Keratinocyte (primary cell): ENCODE data around the gene PDCD11. TPM values are rescaled to one million over a fixed set of nuclear protein-coding genes. Genes with fewer than 3 reads are reported as not detected.

ENCODE experiments used
- DNase-seq: peaks from one replicate; pipeline ENCODE4 v3.0.0-alpha.2; 2011; ENCODE audit warnings: low read depth, missing footprints, low spot score
- FAIRE-seq: peaks from 2 replicates; lab custom pipeline; 2011; peaks lifted over from hg19 to GRCh38; lab: Jason Lieb, UNC
- H2AFZ ChIP-seq: 2 replicates; pipeline ENCODE4 v1.6.0; 2012; ENCODE audit warnings: low read length, control low read depth, inconsistent platforms; ENCODE audit not compliant: control insufficient read depth
- H3K27ac ChIP-seq: 2 replicates; pipeline ENCODE4 v1.5.1; 2011; ENCODE audit warnings: low read length; ENCODE audit not compliant: control insufficient read depth, insufficient read depth
- H3K27me3 ChIP-seq: 3 replicates; pipeline ENCODE4 v1.6.0; 2011; ENCODE audit warnings: low read length; ENCODE audit not compliant: control insufficient read depth, insufficient read depth; ENCODE audit errors: extremely low read depth
- H3K36me3 ChIP-seq, 2 experiments: 2 replicates in 1 of 2; 3 replicates in 1 of 2; pipeline ENCODE4 v1.5.1; 2011; ENCODE audit warnings: low read length in 2 of 2, mild to moderate bottlenecking in 1 of 2; ENCODE audit not compliant: control insufficient read depth in 2 of 2, insufficient read depth in 2 of 2; ENCODE audit errors: extremely low read depth in 1 of 2
- H3K4me1 ChIP-seq: 3 replicates; pipeline ENCODE4 v1.5.1; 2011; ENCODE audit warnings: low read length; ENCODE audit not compliant: control insufficient read depth, insufficient read depth; ENCODE audit errors: extremely low read depth
- H3K4me2 ChIP-seq: 3 replicates; pipeline ENCODE4 v1.6.0; 2011; ENCODE audit warnings: low read depth, low read length; ENCODE audit not compliant: control insufficient read depth, insufficient read depth; ENCODE audit errors: extremely low read depth
- H3K4me3 ChIP-seq, 3 experiments: fragments of 200-600 bp in 1 of 3; sonication (generic) in 1 of 3; 2 replicates in 2 of 3; 3 replicates in 1 of 3; pipeline ENCODE4 v1.5.1; 2011 to 2016; ENCODE audit warnings: low read length in 3 of 3, mild to moderate bottlenecking in 3 of 3, control low read depth in 2 of 3, inconsistent platforms in 1 of 3, low read depth in 1 of 3, mixed read lengths in 1 of 3, mixed run types in 1 of 3, moderate library complexity in 1 of 3; ENCODE audit not compliant: control insufficient read depth in 2 of 3, insufficient read depth in 2 of 3; ENCODE audit errors: extremely low read depth in 1 of 3
- H3K79me2 ChIP-seq: 2 replicates; pipeline ENCODE4 v1.6.0; 2012; ENCODE audit warnings: low read length; ENCODE audit not compliant: control insufficient read depth, insufficient read depth
- H3K9ac ChIP-seq: 3 replicates; pipeline ENCODE4 v1.6.0; 2011; ENCODE audit warnings: low read length; ENCODE audit not compliant: control insufficient read depth, insufficient read depth; ENCODE audit errors: extremely low read depth
- H3K9me1 ChIP-seq: 3 replicates; pipeline ENCODE4 v1.6.0; 2011; ENCODE audit warnings: low read length; ENCODE audit not compliant: control insufficient read depth, insufficient read depth; ENCODE audit errors: extremely low read depth
- H3K9me3 ChIP-seq: 2 replicates; pipeline ENCODE4 v1.5.1; 2012; ENCODE audit warnings: low read depth, low read length; ENCODE audit not compliant: control insufficient read depth
- H4K20me1 ChIP-seq: 3 replicates; pipeline ENCODE4 v1.6.0; 2011; ENCODE audit warnings: low read length; ENCODE audit not compliant: control insufficient read depth, insufficient read depth; ENCODE audit errors: extremely low read depth
- EZH2 ChIP-seq: IDR thresholded peaks from one replicate; pipeline ENCODE4 v1.6.1; 2012; ENCODE audit warnings: inconsistent platforms, mild to moderate bottlenecking, low read length, moderate library complexity
- dilution Hi-C: fragments of 300-500 bp; cut with MboI; formaldehyde crosslinking; loops from one replicate; pipeline ENCODE4 v1.7.0; 2020; ENCODE audit warnings: low sequenced_read_pairs; ENCODE audit not compliant: extremely low pct_ligation_motif_present
- polyA plus RNA-seq, 5 experiments: library from polyadenylated mRNA; depleted of rRNA in 3 of 5; stranded (reverse) in 3 of 5; stranded (forward) in 1 of 5; unstranded in 1 of 5; fragments of >200 nt; gene quantifications; 1 replicate in 1 of 5; 2 replicates in 3 of 5; 3 replicates in 1 of 5; pipeline versions ENCODE4 v1.2.1 to v1.2.3, GENCODE V29; 2011 to 2012; ENCODE audit warnings: missing spikeins in 2 of 5, low read depth in 1 of 5, low replicate concordance in 1 of 5
- TF ChIP-seq, protein P1 (sequence below), 3 experiments: IDR thresholded peaks in 1 of 3; conservative IDR thresholded peaks in 1 of 3; optimal IDR thresholded peaks in 1 of 3; 2 replicates in 2 of 3; 3 replicates in 1 of 3; pipeline versions ENCODE3 to v1.5.1; 2011; ENCODE audit warnings: low read length in 3 of 3, mild to moderate bottlenecking in 3 of 3, moderate library complexity in 2 of 3, control low read depth in 1 of 3, inconsistent platforms in 1 of 3; ENCODE audit not compliant: insufficient read depth in 2 of 3; ENCODE audit errors: extremely low read depth in 1 of 3

The PDCD11 gene
- polyA plus RNA-seq, 1 donor (not counting 4 experiments of a cell fraction or from before 2014, with no cell fraction given) = 28.6 TPM

GRCh38 chr10:103394180-103394579 lies 2.2 kb upstream of the PDCD11 start:
- no peak overlapping the region for H2AFZ ChIP-seq
- DNase-seq (no peak), FAIRE-seq (no peak)
- H3K27me3 ChIP-seq = no peaks in the 10 kb centered on the region
- H3K4me2 ChIP-seq = no peak overlapping the region
- no peaks in the 10 kb centered on the region for H4K20me1 ChIP-seq
- peaks cover 70% of the 10 kb centered on the region for H3K79me2 ChIP-seq
- no peaks in the 10 kb centered on the region for H3K9me1 ChIP-seq
- H3K9me3 ChIP-seq = no peaks in the 10 kb centered on the region
- dilution Hi-C loops = no loop called here
- H3K9ac ChIP-seq = no peak overlapping the region
- TF ChIP-seq, protein P1, sequence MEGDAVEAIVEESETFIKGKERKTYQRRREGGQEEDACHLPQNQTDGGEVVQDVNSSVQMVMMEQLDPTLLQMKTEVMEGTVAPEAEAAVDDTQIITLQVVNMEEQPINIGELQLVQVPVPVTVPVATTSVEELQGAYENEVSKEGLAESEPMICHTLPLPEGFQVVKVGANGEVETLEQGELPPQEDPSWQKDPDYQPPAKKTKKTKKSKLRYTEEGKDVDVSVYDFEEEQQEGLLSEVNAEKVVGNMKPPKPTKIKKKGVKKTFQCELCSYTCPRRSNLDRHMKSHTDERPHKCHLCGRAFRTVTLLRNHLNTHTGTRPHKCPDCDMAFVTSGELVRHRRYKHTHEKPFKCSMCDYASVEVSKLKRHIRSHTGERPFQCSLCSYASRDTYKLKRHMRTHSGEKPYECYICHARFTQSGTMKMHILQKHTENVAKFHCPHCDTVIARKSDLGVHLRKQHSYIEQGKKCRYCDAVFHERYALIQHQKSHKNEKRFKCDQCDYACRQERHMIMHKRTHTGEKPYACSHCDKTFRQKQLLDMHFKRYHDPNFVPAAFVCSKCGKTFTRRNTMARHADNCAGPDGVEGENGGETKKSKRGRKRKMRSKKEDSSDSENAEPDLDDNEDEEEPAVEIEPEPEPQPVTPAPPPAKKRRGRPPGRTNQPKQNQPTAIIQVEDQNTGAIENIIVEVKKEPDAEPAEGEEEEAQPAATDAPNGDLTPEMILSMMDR (optimal IDR thresholded peaks at IDR 0.05 in 1 of 3, IDR thresholded peaks at IDR 0.05 in 1 of 3, conservative IDR thresholded peaks at IDR 0.05 in 1 of 3; ENCODE audit: extremely low read depth in 1 of 3, insufficient read depth in 2 of 3, low read length in 3 of 3) = no peak
- TF ChIP-seq EZH2 = no peak
- no peak overlapping the region for H3K27ac ChIP-seq
- peaks cover 17% of the 10 kb centered on the region for H3K4me1 ChIP-seq
- no peak overlapping the region for H3K4me3 ChIP-seq
- H3K36me3 ChIP-seq = peaks cover 12 to 21% of the 10 kb centered on the region in 2 experiments

DNA sequence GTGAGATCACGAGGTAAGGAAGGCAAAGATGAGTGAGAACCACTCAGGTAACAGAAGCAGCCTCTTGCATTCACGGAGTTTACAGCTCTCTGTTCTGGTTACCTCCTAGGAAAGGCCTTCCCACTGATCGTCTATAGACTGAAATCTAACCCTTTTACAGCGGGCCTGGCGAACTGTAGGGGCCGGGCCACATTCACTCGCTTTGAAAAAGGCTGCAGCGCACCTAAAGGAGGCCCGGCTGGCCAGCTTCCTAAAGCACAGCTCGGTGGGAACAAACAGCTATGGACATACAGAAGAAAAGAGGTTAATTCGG lies 716 bp upstream of the PDCD11 start:
- Histone ChIP-seq H3K9me1 (no peaks in the 10 kb centered on the region), H3K36me3 (peaks cover 16 to 26% of the 10 kb centered on the region in 2 experiments), H3K4me2 (peak overlapping the region; percentile 81), H3K4me3 (peak overlapping the region; percentile 65 to 98 (median 93)), H3K79me2 (peaks cover 79% of the 10 kb centered on the region), H3K9me3 (no peaks in the 10 kb centered on the region), H3K27ac (peak overlapping the region; percentile 74), H2AFZ (peak overlapping the region; percentile 64), H3K9ac (peak overlapping the region; percentile 90), H3K27me3 (no peaks in the 10 kb centered on the region), H3K4me1 (peaks cover 17% of the 10 kb centered on the region), H4K20me1 (no peaks in the 10 kb centered on the region)
- dilution Hi-C loops = no loop called here
- FAIRE-seq (no peak), DNase-seq (no peak)
- TF ChIP-seq, protein P1 (optimal IDR thresholded peaks at IDR 0.05 in 1 of 3, IDR thresholded peaks at IDR 0.05 in 1 of 3, conservative IDR thresholded peaks at IDR 0.05 in 1 of 3; ENCODE audit: extremely low read depth in 1 of 3, insufficient read depth in 2 of 3, low read length in 3 of 3) = no peak
- TF ChIP-seq EZH2 = no peak
